Fibroblast of skin of abdomen (primary cell): ENCODE results near the gene FRMD5.

ENCODE experiments used
- DNase-seq: peaks from one replicate; pipeline ENCODE4 v3.0.0-alpha.2; 2013

FRMD5 gene

DNA sequence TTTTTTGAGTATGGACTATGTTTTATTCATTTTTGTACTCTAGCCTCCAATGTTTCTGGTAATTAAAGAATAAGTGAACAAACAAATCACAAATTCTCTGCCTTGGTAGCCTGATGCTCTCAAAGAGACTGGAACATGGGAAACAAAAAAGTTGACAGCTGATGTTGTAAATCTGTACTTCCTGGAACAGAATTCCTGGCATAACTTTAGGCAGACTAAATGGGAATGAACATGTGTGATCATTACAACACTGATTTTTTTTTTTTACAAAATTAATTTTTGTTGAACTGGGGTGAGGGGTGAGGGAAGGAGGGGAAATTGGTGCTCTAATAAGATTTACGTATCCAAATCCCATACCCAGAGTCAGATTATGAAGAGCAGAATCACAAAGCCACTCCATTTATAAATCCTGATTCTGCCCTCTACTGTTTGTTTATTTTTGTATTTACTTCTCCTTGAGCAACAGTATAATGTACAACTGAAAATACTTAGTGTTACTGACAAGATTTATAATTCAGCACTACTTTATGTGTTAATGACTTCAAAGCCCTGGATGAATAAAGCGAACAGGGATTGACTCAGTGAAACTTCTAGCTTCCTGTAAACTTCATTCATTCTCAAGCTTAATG, 165.0 kb downstream of the FRMD5 start:
- peak; percentile 72 for DNase-seq

DNA sequence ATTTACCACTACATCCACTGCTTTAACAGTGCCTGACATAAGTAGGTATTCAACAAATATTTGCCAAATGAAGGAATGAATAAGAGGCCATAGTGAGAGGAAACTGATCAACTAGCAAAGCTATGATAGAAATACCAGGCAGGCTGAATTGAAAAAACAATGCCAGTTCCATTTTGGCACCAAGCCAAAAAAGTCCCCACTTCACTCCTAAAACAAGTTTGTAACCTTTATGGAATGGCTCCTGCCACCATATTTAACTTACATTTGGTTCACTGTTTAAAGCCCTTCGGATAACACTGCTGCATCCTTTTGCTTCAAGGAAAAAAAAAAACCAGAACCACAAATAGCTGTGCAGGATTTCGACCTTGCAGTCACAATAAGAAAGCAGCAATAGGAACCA, 166.1 kb downstream of the FRMD5 start:
- DNase-seq: peak; percentile 9

DNA sequence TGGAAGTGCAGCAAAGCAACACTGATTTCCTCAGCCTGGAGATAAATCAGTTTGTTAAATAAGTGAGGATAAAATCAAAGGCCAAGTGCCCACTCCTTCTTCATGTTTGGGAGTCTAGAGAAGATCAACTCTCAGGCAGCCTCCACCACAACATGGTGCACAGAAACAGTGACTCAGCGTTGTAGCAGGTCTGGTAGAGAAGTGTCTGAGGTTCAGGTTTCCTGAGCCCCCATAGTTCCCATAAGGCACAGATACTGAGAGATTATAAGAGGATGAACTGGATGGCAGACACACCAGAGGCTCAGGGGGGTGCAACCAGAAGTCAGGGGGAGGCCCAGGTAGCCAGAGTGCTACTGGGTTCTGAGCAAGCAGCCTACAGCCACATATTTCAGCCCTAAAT, 166.7 kb downstream of the FRMD5 start:
- DNase-seq: peak; percentile 27

DNA sequence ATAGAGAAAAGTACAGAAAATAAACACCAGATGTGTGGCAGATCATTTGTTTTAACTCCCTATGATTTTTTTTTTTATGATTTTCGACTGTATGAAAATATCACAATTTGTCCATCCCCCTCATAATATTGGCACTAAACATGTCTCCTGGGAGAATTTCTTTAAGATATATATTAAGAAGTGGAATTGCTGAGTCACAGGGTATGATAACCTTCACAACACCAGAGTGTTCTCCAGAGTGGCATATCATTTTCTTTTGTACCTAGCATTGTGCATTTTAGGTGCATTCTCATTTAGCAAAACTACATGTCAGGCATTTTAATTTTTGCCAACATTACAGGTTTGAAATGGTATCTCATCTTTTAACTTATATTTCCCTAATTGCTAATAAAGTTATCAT, 170.9 kb downstream of the FRMD5 start:
- DNase-seq: no peak

DNA sequence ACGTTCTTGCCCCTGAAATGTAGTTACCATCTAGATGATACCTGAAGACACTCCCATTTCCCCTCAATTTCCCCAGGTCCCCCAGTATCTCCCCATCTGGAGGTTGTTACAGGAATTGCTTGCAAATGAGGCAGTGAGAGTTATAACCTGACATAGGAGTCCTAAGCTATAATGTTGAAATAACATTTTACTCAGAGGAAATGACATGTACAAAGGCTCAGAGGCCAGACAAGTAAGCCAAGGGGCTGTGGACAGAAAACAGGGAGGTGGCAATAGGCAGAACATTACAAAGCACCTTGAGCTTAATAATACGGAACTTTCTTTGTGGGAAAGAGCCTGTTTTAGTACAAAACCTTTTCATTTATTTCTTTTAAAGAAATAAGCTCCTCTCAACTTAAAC, 171.9 kb downstream of the FRMD5 start:
- no peak for DNase-seq

DNA sequence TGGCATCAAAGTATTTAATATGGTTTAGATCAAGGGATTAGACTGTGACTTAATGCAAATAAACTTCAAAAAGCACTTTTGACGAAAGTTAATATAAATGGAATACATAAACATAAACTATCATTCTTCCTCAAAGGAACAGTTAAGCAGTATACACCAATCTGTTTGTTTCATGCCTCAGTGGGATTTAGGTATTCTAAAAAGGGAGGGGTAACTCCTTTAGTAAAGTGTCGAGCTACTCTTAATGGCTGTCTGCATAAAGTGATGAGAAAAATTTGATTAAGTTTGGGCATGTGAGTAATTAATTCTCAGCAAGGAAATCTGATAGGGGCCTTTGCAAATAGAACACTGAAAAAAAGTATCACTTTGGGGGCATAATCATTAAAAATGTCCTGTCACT, 176.9 kb downstream of the FRMD5 start:
- DNase-seq: no peak

DNA sequence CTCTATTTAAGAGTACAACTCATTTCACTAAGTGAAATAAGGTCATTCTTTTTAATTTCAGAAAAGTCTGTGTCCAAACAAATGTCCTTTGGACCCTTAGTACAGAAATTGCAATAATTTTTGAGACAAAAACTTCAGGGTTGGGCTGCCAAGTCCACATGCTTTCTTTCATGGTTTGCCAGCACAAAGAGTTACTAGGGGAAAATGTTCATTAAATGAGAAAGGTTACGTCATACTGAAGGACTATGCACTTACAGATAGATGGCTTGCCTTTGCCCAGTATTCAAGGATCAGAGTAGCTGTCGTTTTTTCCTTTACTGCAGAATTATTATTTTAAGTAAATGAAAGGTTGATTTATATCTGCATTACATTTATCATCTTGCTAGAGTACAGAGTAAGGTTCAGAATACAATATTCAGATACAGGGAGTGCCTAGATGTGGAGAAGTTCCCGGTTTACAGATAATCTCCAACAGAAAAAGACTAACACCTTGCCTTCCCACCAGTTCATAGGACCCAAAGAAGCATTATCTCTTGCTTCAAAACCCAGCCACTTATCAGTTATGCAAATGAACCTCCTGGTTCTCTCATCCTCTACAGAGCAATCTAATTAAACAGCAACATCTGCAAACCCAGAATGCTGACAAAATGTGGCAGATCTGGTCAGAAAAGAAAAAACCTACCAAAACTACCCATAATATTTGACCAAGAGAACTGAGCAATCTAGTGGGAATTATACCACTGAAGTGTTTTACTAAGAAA, 179.3 kb downstream of the FRMD5 start:
- DNase-seq: peak; percentile 11

DNA sequence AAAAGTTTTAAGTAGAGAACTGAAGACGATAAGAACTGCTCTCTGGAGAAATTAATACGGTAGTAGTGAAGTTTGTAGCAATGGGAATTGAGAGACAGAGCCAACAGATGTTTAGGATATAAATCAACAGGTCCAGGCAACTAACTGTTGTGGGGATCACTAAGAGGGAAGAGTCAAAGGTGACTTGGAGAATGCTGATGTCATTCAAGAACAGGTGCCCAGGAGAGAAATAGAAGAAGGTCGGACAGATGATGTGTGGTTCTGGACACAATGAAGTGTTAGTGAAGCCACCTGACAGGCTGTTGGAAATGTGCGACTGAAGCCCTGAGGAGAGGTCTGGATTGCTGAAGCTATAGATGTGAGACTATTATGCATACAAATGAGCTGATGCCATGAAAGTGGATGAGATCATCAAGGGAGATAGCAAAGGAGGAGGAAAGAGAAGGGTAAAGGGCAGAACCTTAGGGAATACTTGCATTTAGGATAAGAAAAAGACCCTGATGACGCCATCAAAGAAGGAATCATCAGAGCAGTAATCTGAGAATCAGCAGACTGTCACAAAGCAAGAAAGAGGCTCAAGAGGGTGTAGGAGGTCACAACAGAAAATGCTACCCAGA, 183.7 kb downstream of the FRMD5 start:
- no peak for DNase-seq

DNA sequence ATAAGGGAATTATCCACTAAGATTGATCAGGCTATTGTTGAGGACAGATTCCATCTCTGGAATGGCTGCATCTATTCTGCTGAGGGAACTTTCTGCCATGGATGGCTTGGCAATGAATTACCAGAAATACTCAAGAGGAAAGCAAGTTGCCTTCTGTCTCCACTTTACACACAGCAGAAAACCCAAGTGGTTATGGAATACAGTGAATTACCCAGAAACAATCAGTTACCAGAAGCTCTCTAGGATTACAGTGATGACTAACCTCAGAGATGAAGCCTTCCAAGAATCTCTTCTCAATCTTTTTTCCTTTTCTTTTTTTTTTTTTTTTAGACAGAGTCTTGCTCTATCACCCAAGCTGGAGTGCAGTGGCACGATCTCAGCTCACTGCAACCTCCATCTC, 185.0 kb downstream of the FRMD5 start:
- peak; percentile 69 for DNase-seq

DNA sequence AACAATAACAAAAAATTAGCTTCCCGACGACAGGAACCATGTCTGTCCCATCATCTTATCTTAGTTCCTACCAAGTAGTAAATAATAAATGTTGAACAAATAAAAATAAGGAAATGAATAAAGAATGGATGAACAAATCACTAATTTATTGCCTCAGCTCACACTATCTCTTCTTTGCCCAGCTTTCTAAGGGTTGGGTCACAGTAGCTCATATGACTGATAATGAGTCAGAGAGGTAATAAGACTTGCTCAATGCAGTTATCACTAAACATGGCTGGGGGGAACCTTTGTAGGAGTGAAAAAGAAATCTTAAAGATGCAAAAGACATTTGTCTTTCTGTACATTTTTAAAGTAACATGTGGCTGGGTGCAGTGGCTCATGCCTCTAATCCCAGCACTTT, 186.0 kb downstream of the FRMD5 start:
- DNase-seq: peak; percentile 54

DNA sequence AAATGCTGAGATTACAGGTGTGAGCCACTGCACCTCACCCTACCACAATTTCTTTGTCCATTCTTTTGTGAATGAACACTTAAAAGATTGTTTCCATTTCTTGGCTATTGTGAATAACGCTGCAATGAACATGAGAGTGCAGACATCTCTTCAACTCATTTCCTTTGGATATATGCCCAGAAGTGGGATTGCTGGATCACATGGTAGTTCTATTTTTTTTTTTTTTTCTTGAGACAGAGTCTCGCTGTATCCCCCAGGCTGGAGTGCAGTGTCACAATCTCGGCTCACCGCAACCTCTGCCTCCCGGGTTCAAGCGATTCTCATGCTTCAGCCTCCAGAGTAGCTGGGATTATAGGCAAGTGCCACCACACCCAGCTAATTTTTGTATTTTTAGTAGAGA, 194.8 kb downstream of the FRMD5 start:
- peak; percentile 84 for DNase-seq

DNA sequence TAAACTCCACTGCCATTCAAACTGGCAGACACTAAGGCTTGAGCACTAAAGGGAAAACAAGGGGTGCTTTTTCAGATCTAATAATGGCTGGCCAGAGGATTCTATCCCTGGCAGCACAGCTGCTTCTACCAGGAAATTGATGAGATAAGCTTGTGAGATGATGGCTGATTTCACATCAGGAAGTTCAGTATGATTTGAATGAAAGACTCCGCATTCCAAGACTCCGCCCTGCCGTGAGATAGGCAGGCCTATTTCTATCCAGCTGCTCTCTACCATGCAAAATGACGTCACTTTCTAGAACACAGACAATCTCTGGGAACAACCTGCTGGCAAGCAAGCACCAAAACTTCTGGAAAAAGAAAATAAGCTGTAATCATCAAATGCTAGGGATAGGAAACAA, 196.5 kb downstream of the FRMD5 start:
- DNase-seq: peak; percentile 35

DNA sequence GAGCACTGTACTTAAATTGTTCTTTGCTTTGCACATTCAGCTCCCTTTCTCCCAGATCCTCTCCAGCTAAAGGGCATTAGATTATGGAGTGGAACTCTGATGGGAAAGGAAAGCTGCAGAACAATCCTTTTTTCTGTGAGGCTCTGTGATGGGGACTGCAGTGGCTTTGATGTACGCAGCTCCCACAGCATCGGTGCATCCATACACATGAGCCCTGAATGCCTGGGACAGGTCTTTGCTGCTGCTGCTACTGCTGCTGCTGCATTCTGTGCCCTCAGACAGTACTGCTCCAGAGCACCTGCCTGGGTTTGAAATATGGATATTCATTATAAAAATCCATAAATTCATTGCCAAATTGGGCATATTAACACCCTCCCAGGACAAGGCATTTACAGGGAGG, 203.9 kb downstream of the FRMD5 start:
- no peak for DNase-seq

DNA sequence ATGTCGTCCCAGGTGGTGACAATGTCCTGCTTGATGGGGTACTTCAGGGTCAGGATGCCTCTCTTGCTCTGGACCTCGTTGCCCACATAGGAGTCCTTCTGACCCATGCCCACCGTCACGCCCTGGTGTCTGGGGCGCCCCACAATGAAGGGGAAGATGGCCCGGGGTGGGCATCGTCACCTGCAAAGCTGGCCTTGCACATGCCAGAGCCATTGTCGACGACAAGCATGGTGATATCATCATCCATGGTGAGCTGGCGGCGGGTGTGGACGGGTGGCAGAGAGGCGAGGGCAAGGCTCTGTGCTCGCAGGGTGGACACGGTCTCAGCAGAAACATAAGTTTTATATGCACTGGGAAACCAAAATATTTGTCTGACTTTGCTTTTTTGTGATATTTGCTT, 205.1 kb downstream of the FRMD5 start:
- no peak for DNase-seq

DNA sequence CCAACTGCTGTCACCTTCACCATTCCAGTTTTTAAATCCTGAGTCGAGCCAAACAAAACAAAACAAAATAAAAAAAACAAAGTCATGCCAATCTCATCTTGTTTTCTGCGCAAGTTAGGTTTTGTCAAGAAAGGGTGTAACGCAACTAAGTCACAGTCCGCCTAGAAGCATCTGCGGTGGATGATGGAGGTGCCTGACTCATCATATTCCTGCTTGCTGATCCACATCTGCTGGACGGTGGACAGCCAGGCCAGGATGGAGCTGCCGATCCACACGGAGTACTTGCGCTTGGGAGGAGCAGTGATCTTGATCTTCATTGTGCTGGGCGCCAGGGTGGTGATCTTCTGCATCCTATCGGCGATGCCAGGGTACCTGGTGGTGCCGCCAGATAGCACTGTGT, 206.2 kb downstream of the FRMD5 start:
- no peak for DNase-seq

DNA sequence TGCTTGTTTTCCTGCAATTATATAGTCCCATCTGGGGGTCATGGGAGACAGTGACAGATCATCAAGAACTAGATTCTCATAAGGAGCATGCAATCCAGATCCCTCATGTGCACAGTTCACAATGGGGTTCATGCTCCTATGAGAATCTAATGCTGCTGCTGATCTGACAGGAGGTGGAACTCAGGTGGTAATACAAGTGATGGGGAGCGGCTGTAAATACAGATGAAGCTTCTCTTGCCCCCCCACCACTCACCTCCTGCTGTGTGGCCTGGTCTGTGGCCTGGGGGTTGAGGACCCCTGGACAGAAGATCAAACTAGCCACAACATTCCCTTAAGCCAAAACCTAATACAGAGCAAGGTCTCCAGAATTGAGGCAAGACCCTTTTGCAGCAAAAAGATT, 207.1 kb downstream of the FRMD5 start:
- DNase-seq: no peak

DNA sequence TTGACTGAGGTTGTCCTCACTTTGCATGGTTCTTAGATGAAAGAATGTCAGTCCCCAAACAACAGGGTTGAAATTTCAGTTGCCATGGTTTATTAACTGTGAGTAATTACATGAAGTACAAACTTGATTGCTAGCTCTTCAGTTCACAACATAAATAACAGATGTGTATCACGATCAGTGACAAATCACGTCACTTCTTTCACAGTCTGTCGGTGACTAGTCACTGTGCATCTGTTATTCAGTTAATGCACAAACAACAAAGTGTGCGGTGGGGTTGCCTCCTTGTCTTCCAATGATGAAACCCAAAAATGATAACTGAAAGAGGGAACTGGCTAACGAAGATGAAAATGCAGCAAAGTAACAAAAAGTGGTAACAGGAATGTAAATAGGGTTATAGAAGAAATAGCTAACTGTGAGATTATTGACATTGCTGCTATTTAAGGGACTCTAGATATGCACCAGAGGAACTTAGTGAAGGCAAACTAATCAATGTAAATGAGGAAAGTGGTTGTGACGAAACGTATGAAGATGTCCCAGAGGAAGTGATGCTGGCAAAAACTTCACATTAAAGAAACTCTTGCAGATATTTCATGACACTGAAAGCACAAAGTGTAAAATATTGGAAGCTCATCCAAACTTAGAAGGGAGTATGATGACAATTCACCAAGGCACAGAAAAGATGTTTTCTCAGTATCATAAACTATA, 208.9 kb downstream of the FRMD5 start:
- DNase-seq: no peak

DNA sequence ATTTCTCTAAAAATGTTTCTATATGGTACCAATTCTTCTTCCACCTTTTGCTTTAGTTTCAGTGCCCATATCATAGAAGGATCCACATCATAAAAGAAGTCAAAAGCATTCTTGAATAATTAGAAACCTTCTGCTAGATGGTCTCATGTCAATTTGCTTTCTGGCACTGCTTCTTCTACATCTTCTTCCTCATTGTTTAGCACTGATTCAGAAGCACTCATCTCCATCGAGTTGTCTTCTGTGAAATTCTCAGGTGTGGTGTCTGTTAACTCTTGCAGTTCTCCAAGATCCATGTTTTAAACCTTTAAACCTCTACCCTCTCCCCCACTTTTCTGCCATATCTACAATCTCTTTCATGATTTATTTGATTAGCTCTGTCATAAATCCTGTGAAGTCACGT, 213.5 kb downstream of the FRMD5 start:
- no peak for DNase-seq

DNA sequence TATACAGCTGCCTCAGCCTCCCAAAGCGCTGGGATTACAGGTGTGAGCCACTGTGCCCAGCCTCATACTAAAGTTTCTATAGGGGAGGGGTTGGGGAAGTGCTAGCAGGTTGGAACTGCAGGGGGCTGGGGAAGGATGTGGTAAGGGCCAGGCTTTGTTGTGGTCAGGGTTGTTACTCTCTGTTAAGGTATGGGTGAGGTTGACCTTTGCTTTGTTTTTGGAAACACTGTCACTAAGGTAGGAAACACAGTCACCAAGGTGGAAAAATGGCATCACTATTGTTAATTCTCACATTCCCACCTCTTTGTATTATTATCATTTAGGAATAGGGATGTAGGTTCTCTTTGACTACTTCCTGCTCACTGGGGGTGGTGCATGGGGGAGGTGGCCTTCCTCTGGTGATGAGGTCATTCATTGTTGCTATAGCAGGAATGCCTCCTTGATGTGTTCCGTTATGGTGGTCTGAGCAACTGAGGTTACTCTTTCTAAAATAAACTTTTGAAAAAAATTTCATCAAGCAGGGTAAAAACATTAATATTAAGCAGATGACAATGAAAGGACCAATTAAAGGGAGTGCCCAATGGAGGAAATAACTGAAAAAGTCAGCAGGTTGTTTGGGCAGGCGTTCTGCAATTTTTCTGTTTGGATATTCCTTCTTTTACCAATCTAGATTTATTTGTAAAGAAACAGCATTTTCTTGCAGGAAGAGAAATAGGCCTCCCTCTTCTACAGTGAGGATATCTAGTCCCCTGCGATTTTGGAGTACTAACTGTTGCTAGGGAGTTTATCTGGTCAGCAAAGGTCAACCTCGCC, 217.8 kb downstream of the FRMD5 start:
- DNase-seq: no peak

DNA sequence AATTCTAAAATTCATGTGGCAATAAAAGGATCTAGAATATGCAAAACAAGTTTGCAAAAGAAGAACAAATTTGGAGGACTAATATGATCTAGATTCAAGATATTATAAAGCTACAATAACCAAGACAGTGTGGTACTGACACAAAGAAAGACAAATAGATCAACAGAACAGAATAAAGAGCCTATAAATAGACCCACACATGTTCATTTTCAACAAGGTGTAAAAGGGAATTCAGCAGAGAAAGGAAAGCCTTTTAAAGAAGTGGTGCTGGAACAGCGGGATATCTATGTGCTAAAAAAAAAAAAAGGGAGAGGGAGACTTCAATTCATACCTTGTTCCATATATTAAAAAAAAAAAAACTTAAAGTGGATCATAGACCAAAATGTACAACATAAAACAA, 219.3 kb downstream of the FRMD5 start:
- DNase-seq: no peak

DNA sequence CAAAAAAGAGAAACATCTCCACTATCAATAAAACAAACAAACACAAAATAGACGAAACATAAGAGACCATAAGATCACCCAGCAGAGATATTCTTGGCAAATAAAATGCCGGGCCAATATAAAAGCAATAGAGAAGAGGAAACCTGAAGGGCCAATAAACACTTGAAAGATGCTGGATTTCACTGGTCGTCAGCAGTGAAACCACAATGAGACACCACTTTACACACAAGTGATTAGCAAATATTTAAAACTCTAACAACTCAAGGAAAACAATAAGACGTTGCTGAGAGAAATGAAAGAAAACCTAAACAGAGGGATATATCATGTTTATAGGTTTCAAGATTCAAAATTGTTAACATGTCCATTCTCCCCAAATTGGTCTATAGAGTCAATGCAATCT, 219.7 kb downstream of the FRMD5 start:
- no peak for DNase-seq

DNA sequence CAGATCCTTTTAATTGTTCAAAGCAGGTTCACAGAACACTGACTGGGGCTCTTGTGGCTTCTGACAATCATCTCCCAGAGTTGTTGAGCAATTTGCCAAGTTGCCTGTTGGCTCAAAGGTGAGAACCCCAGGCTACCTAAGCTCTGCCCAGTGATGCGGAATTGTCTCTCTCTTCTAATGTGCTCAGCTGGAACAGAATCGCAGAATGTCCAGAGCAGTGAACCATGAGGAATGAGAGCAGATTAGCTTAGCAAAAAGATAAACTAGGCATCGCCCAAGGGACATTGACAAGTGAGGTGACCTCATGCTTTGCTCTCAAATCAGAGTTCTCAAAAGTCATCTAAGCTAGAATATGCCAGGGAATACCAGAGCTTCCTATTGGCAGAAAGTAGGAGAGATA, 220.2 kb downstream of the FRMD5 start:
- DNase-seq: no peak
